ENCODE data around the gene PLAAT2. TPM values are rescaled to one million over a fixed set of nuclear protein-coding genes. Genes with fewer than 3 reads are reported as not detected.

PLAAT2 gene
- total RNA-seq, 2 experiments from 2014 or later = 0.34 to 0.49 TPM

DNA sequence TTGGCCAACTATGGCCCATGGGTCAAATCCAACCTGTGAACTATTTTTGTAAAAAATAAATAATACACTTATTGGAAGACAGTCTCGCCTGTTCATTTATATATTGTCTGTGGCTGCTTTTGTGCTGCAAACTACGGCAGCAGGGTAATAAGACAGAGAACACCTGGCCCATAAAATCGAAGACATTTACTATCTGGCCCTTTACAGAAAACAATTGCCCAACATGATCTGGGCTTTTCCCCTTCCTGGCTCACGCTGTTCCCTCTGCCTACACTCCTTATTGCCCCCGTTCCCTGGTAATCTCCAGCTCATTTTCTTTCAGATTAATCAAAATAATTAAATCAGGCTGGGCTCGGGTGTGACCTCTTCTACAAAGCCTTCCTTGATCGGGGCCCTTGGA is 5.6 kb downstream of the PLAAT2 start:
- H3K27me3 Mint-ChIP-seq = no peaks in the 10 kb centered on the region
- ChIA-PET POLR2A (interaction anchor here (1.0 kb wide), 1 partner anchor 10 kb away, joined by 4 read pairs; no protein-coding TSS in a partner anchor), CTCF (no interaction called here)
- Histone ChIP-seq H3K27me3 (ENCODE audit: control insufficient read depth in 1 of 2, insufficient read depth in 2 of 2, low read length in 2 of 2) (no peaks in the 10 kb centered on the region), H3K27ac (ENCODE audit: low read depth in 1 of 2, low read length in 2 of 2) (no peak overlapping the region), H3K9me3 (ENCODE audit: control insufficient read depth in 1 of 2, insufficient read depth in 1 of 2, low read length in 2 of 2) (no peaks in the 10 kb centered on the region), H3K4me1 (ENCODE audit: insufficient read depth, low read length) (peaks cover 52% of the 10 kb centered on the region), H3K4me3 (ENCODE audit: low read length) (no peak overlapping the region), H3K36me3 (ENCODE audit: insufficient read depth, low read length) (no peaks in the 10 kb centered on the region)
- DNase-seq (no peak), ATAC-seq (ENCODE audit: poor library complexity) (no peak)
- H3K36me3 Mint-ChIP-seq (ENCODE audit: low read depth) = no peaks in the 10 kb centered on the region
- no peaks in the 10 kb centered on the region for H3K9me3 Mint-ChIP-seq
- no peak overlapping the region for H3K4me3 Mint-ChIP-seq
- intact Hi-C loops (cut with DNase I, micrococcal nuclease) = no loop called here
- H3K27ac Mint-ChIP-seq = peak overlapping the region; percentile 16
- peaks cover 76% of the 10 kb centered on the region for H3K4me1 Mint-ChIP-seq (ENCODE audit: low read depth)
- TF ChIP-seq, protein P1, sequence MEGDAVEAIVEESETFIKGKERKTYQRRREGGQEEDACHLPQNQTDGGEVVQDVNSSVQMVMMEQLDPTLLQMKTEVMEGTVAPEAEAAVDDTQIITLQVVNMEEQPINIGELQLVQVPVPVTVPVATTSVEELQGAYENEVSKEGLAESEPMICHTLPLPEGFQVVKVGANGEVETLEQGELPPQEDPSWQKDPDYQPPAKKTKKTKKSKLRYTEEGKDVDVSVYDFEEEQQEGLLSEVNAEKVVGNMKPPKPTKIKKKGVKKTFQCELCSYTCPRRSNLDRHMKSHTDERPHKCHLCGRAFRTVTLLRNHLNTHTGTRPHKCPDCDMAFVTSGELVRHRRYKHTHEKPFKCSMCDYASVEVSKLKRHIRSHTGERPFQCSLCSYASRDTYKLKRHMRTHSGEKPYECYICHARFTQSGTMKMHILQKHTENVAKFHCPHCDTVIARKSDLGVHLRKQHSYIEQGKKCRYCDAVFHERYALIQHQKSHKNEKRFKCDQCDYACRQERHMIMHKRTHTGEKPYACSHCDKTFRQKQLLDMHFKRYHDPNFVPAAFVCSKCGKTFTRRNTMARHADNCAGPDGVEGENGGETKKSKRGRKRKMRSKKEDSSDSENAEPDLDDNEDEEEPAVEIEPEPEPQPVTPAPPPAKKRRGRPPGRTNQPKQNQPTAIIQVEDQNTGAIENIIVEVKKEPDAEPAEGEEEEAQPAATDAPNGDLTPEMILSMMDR (IDR thresholded peaks at IDR 0.05) = no peak

DNA sequence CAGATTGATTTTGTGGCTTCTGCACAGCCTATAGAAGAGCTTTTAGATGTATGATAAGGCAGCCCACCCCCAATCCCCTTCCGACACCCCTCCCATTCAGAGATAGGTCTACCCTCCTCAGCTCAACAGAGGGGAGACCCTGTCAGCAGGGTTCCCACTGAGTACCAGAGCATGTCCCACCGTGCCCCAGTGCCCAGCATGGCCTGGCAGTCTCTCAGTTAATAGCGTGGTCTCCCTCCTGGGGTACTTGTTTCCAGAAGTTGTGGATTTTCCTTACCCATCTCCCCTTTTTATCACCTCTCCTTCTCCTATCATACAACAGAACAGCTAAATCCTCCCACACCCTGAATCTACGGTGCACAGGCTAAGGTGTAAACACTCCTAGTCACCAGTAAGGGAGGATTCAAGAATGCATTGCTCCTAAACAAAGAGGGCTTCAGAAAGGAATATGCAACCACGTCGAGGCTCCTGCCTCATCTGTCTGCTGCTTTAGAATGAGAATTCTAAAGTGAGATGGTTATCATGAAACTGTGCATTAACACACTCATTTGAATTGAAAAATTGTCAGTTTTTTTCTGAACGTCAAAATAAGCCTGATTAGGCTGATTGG is 6.7 kb downstream of the PLAAT2 start:
- no peak overlapping the region for H3K27ac ChIP-seq (ENCODE audit: low read depth in 1 of 2, low read length in 2 of 2)
- H3K4me3 ChIP-seq (ENCODE audit: low read length) = no peak overlapping the region
- H3K36me3 ChIP-seq (ENCODE audit: insufficient read depth, low read length) = no peaks in the 10 kb centered on the region
- Mint-ChIP-seq H3K36me3 (ENCODE audit: low read depth) (no peaks in the 10 kb centered on the region), H3K4me1 (ENCODE audit: low read depth) (peaks cover 75% of the 10 kb centered on the region), H3K27me3 (no peaks in the 10 kb centered on the region), H3K9me3 (no peaks in the 10 kb centered on the region), H3K4me3 (no peak overlapping the region), H3K27ac (peak overlapping the region; percentile 65)
- no peaks in the 10 kb centered on the region for H3K9me3 ChIP-seq (ENCODE audit: control insufficient read depth in 1 of 2, insufficient read depth in 1 of 2, low read length in 2 of 2)
- DNase-seq (no peak), ATAC-seq (ENCODE audit: poor library complexity) (no peak)
- TF ChIP-seq, protein P1 (IDR thresholded peaks at IDR 0.05) = no peak
- peaks cover 62% of the 10 kb centered on the region for H3K4me1 ChIP-seq (ENCODE audit: insufficient read depth, low read length)
- ChIA-PET CTCF (no interaction called here), POLR2A (interaction anchor here (1.0 to 5.9 kb wide), 3 partner anchors 11 to 24 kb away, joined by 4 to 44 read pairs (median 5); partner anchors contain the start of gene PLAAT4)
- intact Hi-C loops (cut with DNase I, micrococcal nuclease) = no loop called here
- H3K27me3 ChIP-seq (ENCODE audit: control insufficient read depth in 1 of 2, insufficient read depth in 2 of 2, low read length in 2 of 2) = no peaks in the 10 kb centered on the region

DNA sequence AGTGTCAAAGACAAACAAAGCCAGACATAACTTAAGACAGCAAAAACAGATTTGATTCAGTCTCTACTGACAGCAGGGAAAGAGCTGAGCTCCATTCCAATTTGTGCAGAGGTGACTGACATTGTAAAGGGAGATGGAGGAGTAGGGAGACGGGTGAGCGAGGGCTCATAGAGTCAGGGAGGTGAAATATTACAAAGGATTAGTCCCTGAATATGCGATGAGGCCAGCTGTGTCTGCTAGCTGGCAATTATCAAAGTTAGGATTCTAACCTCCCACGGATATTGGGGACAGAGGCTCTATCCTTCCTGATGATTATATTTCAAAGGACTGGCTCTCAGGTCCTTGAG is 8.3 kb downstream of the PLAAT2 start:
- intact Hi-C loops (cut with DNase I, micrococcal nuclease) = loop anchor here in 1 of 2 experiments (1.0 to 5.0 kb wide), 2 partner anchors 12 to 78 kb away; no protein-coding TSS in a partner anchor
- Mint-ChIP-seq H3K9me3 (no peaks in the 10 kb centered on the region), H3K36me3 (ENCODE audit: low read depth) (no peaks in the 10 kb centered on the region), H3K4me1 (ENCODE audit: low read depth) (peaks cover 72% of the 10 kb centered on the region), H3K27me3 (no peaks in the 10 kb centered on the region), H3K27ac (peak overlapping the region; percentile 89), H3K4me3 (peak overlapping the region; percentile 3)
- DNase-seq (no peak), ATAC-seq (ENCODE audit: poor library complexity) (no peak)
- Histone ChIP-seq H3K36me3 (ENCODE audit: insufficient read depth, low read length) (no peaks in the 10 kb centered on the region), H3K4me3 (ENCODE audit: low read length) (no peak overlapping the region), H3K27ac (ENCODE audit: low read depth in 1 of 2, low read length in 2 of 2) (peak overlapping the region in 1 of 2 donors; percentile 21), H3K4me1 (ENCODE audit: insufficient read depth, low read length) (peaks cover 51% of the 10 kb centered on the region), H3K27me3 (ENCODE audit: control insufficient read depth in 1 of 2, insufficient read depth in 2 of 2, low read length in 2 of 2) (no peaks in the 10 kb centered on the region), H3K9me3 (ENCODE audit: control insufficient read depth in 1 of 2, insufficient read depth in 1 of 2, low read length in 2 of 2) (no peaks in the 10 kb centered on the region)
- TF ChIP-seq, protein P1 (IDR thresholded peaks at IDR 0.05) = no peak
- ChIA-PET CTCF (no interaction called here), POLR2A (interaction anchor here (1.4 to 6.5 kb wide), 3 partner anchors 18 to 81 kb away, joined by 3 to 86 read pairs (median 44); partner anchors contain the start of gene PLAAT4)

All from CD4-positive, alpha-beta T cell (primary cell).